RWPE2 (cell line): ENCODE data around the gene TADA2A.
"Not testable (repeated sequence)": the region's sequence is repeated elsewhere in the genome, so short reads cannot be mapped to it uniquely, and the experiment has no call there.

Source experiments
- ATAC-seq: fragments of 200-7000 bp; cut with Tn5 transposase; 3 replicates; pipeline ENCODE4 v1.9.1; 2021; ENCODE audit warnings: low read depth
- DNase-seq: peaks from one replicate; pipeline ENCODE4 v3.0.0-alpha.2; 2020; ENCODE audit warnings: low spot score
- H3K27ac ChIP-seq: fragments of 450-650 bp; 2 replicates; pipeline ENCODE4 v1.5.1; 2017; ENCODE audit warnings: mild to moderate bottlenecking; ENCODE audit not compliant: poor library complexity, severe bottlenecking
- H3K27me3 ChIP-seq: fragments of 250-450 bp; sonication (Bioruptor Pico); 2 replicates; pipeline ENCODE4 v1.5.1; 2021; ENCODE audit warnings: mild to moderate bottlenecking, moderate library complexity; ENCODE audit not compliant: insufficient read depth, poor library complexity, severe bottlenecking
- H3K36me3 ChIP-seq: fragments of 250-450 bp; sonication (Bioruptor Pico); 2 replicates; pipeline ENCODE4 v1.5.1; 2020; ENCODE audit warnings: low read depth, mild to moderate bottlenecking, moderate library complexity
- H3K4me1 ChIP-seq: fragments of 250-450 bp; sonication (Bioruptor Pico); 2 replicates; pipeline ENCODE4 v1.5.1; 2021; ENCODE audit warnings: mild to moderate bottlenecking, moderate library complexity; ENCODE audit not compliant: insufficient read depth, poor library complexity, severe bottlenecking
- H3K4me3 ChIP-seq: fragments of 250-450 bp; sonication (Bioruptor Pico); 2 replicates; pipeline ENCODE4 v1.5.1; 2021; ENCODE audit warnings: mild to moderate bottlenecking, moderate library complexity; ENCODE audit not compliant: severe bottlenecking
- H3K9me3 ChIP-seq: fragments of 250-450 bp; sonication (Bioruptor Pico); 2 replicates; pipeline ENCODE4 v1.5.1; 2021; ENCODE audit warnings: mild to moderate bottlenecking, moderate library complexity; ENCODE audit not compliant: severe bottlenecking
- CTCF ChIP-seq: fragments of 450-650 bp; IDR thresholded peaks from one replicate; pipeline ENCODE4 v1.5.1; 2017; ENCODE audit warnings: mild to moderate bottlenecking, moderate library complexity; ENCODE audit not compliant: poor library complexity, severe bottlenecking

Gene TADA2A

DNA sequence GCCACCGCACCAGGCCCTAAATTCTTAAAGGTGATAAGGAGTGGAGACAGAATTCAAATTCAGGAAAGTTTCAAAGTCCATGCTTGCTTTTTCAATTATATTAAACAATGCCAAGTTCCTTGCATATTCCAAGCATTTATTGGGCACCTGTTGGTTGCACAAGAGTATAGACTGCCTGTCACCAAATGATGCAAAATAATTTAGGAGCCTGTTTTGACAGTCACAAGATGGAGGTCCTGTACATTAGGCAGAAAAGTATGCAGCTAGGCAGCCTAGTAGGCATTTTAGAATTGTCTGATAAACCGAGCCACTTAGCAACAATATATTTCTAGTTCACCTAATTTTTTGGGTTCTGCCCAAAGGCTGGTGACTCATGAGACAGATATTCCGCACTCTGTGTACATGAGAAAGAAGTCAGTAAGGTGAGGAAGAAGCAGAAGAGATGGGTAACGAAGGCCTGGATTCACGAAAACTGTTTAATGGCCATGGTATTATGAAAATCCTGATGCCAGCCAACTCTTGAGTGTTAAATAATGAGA lies 7.4 kb upstream of the TADA2A start:
- ATAC-seq (peak; percentile 81; the same call in 2 of the 3 replicates), DNase-seq (no peak)
- Histone ChIP-seq H3K27me3 (no peaks in the 10 kb centered on the region), H3K9me3 (no peaks in the 10 kb centered on the region), H3K4me3 (no peak overlapping the region), H3K36me3 (0 out of 2 replicates have a peak, but pooled peaks cover 2% of the 10 kb centered on the region), H3K27ac (no peak overlapping the region), H3K4me1 (peaks cover 4% of the 10 kb centered on the region)
- no peak for TF ChIP-seq CTCF

GRCh38 chr17:37400505-37400904 lies 6.2 kb upstream of the TADA2A start:
- Histone ChIP-seq H3K4me3 (no peak overlapping the region), H3K9me3 (no peaks in the 10 kb centered on the region), H3K36me3 (0 out of 2 replicates have a peak, but pooled peaks cover 7% of the 10 kb centered on the region), H3K4me1 (peaks cover 12% of the 10 kb centered on the region), H3K27me3 (no peaks in the 10 kb centered on the region), H3K27ac (no peak overlapping the region)
- ATAC-seq (no peak), DNase-seq (no peak)
- no peak for TF ChIP-seq CTCF

- H3K27ac ChIP-seq = peak overlapping the region; percentile 73
- ATAC-seq = not testable (repeated sequence)
Observed at GRCh38 chr17:37405522-37405921, 1.2 kb upstream of the TADA2A start.

GRCh38 chr17:37405955-37406634 lies 591 bp upstream of the TADA2A start:
- ATAC-seq (peak; percentile 35), DNase-seq (no peak)

More at GRCh38 chr17:37405522-37405921, 1.2 kb upstream of the TADA2A start:
- Histone ChIP-seq H3K36me3 (peaks cover 17% of the 10 kb centered on the region), H3K4me3 (peak overlapping the region; percentile 59)
- DNase-seq, H3K9me3 ChIP-seq, H3K27me3 ChIP-seq, H3K4me1 ChIP-seq: not testable (repeated sequence)

GRCh38 chr17:37408145-37408479 lies 1.4 kb downstream of the TADA2A start:
- not testable (repeated sequence) for H3K9me3 ChIP-seq, H3K4me1 ChIP-seq, ATAC-seq, H3K27me3 ChIP-seq, DNase-seq
- peaks cover 42% of the 10 kb centered on the region for H3K36me3 ChIP-seq
- peak overlapping the region; percentile 73 for H3K27ac ChIP-seq
- H3K4me3 ChIP-seq = peak overlapping the region; percentile 59

More at GRCh38 chr17:37405955-37406634, 591 bp upstream of the TADA2A start:
- Histone ChIP-seq H3K36me3 (peaks cover 22% of the 10 kb centered on the region), H3K9me3 (no peaks in the 10 kb centered on the region), H3K4me3 (peak overlapping the region; percentile 59), H3K4me1 (peaks cover 7% of the 10 kb centered on the region), H3K27me3 (no peaks in the 10 kb centered on the region), H3K27ac (peak overlapping the region; percentile 73)
- TF ChIP-seq CTCF = no peak

DNA sequence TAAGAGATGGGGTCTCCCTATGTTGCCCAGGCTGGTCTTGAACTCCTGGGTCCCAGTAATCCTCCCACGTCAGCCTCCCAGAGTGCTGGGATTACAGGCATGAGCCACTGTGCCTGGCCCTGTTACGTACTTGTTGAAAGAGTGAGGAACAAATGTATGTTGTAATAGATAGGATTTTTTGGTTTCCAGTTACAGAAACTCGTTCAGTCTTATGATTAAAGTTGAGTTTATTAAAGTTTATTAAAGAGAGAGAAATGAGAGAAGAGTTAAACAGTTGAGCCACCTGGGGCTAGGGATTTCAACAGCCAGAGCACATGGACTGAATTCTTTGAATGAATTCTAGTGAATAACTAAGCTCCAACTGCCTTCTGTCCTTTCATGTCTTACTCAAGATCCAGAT lies 3.7 kb downstream of the TADA2A start:
- no peak for DNase-seq
- no peak for ATAC-seq
- no peak for TF ChIP-seq CTCF

More for the DNA sequence above, 3.7 kb downstream of the TADA2A start:
- Histone ChIP-seq H3K4me1 (peaks cover 2% of the 10 kb centered on the region), H3K27me3 (no peaks in the 10 kb centered on the region), H3K9me3 (no peaks in the 10 kb centered on the region), H3K27ac (no peak overlapping the region), H3K4me3 (no peak overlapping the region), H3K36me3 (peaks cover 58% of the 10 kb centered on the region)
